Smooth muscle cell of the brain vasculature (primary cell): ENCODE data around the gene ANKRD44.
"Not testable (repeated sequence)": the region's sequence is repeated elsewhere in the genome, so short reads cannot be mapped to it uniquely, and the experiment has no call there.

Experiments used
- DNase-seq: peaks from one replicate; pipeline ENCODE4 v3.0.0-alpha.2; 2012; ENCODE audit warnings: low read depth, low spot score

The ANKRD44 gene

GRCh38 chr2:197310271-197310985, at the start of gene ANKRD44:
Gene ANKRD44 (minus strand): TSS chr2:197310780. CDS start chr2:197310604, 176 bp downstream.
- DNase-seq = peak; percentile 39

- no peak for DNase-seq
These were observed 49.3 kb upstream of the ANKRD44 start for GRCh38 chr2:197359859-197360258.

- no peak for DNase-seq
These were observed 48.4 kb upstream of the ANKRD44 start for GRCh38 chr2:197358931-197359330.

- no peak for DNase-seq
These were observed 47.4 kb upstream of the ANKRD44 start for GRCh38 chr2:197357986-197358385.

- DNase-seq = no peak
These were observed 45.6 kb upstream of the ANKRD44 start for GRCh38 chr2:197356136-197356535.

- no peak for DNase-seq
These were observed 43.6 kb upstream of the ANKRD44 start for GRCh38 chr2:197354169-197354558.

GRCh38 chr2:197353393-197354168, 43.0 kb upstream of the ANKRD44 start:
- DNase-seq = no peak

GRCh38 chr2:197349699-197350098, 39.1 kb upstream of the ANKRD44 start:
- DNase-seq = no peak

- DNase-seq = no peak
These were observed 38.3 kb upstream of the ANKRD44 start for GRCh38 chr2:197348721-197349360.

- no peak for DNase-seq
These were observed 35.3 kb upstream of the ANKRD44 start for GRCh38 chr2:197345846-197346370.

- DNase-seq = not testable (repeated sequence)
These were observed 33.4 kb upstream of the ANKRD44 start for GRCh38 chr2:197343968-197344367.

GRCh38 chr2:197340591-197340990, 30.0 kb upstream of the ANKRD44 start:
- DNase-seq = no peak

GRCh38 chr2:197339496-197340220, 29.1 kb upstream of the ANKRD44 start:
- DNase-seq = no peak

GRCh38 chr2:197339016-197339415, 28.4 kb upstream of the ANKRD44 start:
- no peak for DNase-seq

GRCh38 chr2:197332641-197333040, 22.1 kb upstream of the ANKRD44 start:
- DNase-seq = no peak

GRCh38 chr2:197328461-197328860, 17.9 kb upstream of the ANKRD44 start:
- no peak for DNase-seq

- DNase-seq = no peak
These were observed 17.0 kb upstream of the ANKRD44 start for GRCh38 chr2:197327472-197328098.

GRCh38 chr2:197327073-197327471, 16.5 kb upstream of the ANKRD44 start:
- no peak for DNase-seq

- no peak for DNase-seq
These were observed 14.2 kb upstream of the ANKRD44 start for GRCh38 chr2:197324801-197325200.

GRCh38 chr2:197322724-197323720, 12.4 kb upstream of the ANKRD44 start:
- no peak for DNase-seq
